Activated CD4-positive, alpha-beta T cell treated with anti-CD3 and anti-CD28 coated beads for 36 hours (primary cell): Measurements from ENCODE around the gene CCDC27. TPM values are rescaled to one million over a fixed set of nuclear protein-coding genes. Genes with fewer than 3 reads are reported as not detected.
A peak's percentile ranks its signal among the peaks of the same experiment; 100 is the strongest.

Source experiments
- ATAC-seq: fragments of 200-7000 bp; cut with Tn5 transposase; one replicate; pipeline ENCODE4 v1.10.0; 2021; ENCODE audit warnings: mild to moderate bottlenecking, moderate library complexity
- CTCF ChIA-PET: fragments of 350-600 bp; sonication (Branson Sonifier 250); formaldehyde crosslinking; loops from one replicate; lab custom pipeline; 2021; ENCODE audit warnings: antibody characterized with exemption; lab: Charles Lee
- POLR2A ChIA-PET: fragments of 350-600 bp; sonication (Branson Sonifier 250); formaldehyde crosslinking; loops from one replicate; lab custom pipeline; 2021; ENCODE audit warnings: antibody characterized with exemption, inconsistent platforms; lab: Charles Lee
- DNase-seq: peaks from one replicate; pipeline ENCODE4 v3.0.0-alpha.2; 2020
- H3K27ac Mint-ChIP-seq: one replicate; pipeline ENCODE4 v1.8.0; 2021; ENCODE audit warnings: mixed read lengths
- H3K27me3 Mint-ChIP-seq: one replicate; pipeline ENCODE4 v1.8.0; 2021; ENCODE audit warnings: mixed read lengths
- H3K36me3 Mint-ChIP-seq: one replicate; pipeline ENCODE4 v1.8.0; 2021; ENCODE audit warnings: low read depth, mixed read lengths
- H3K4me1 Mint-ChIP-seq: one replicate; pipeline ENCODE4 v1.8.0; 2021; ENCODE audit warnings: mixed read lengths
- H3K4me3 Mint-ChIP-seq: one replicate; pipeline ENCODE4 v1.8.0; 2021; ENCODE audit warnings: mild to moderate bottlenecking, moderate library complexity, mixed read lengths
- H3K9me3 Mint-ChIP-seq: one replicate; pipeline ENCODE4 v1.8.0; 2021; ENCODE audit warnings: low read depth, mixed read lengths
- intact Hi-C, 2 experiments: fragments of 100-400 bp; cut with DNase I in 1 of 2; cut with micrococcal nuclease in 1 of 2; formaldehyde crosslinking; loops; one replicate each; pipeline versions ENCODE4 v1.14.2 to v1.15.1; 2022 to 2024; cut with DNase I, micrococcal nuclease
- total RNA-seq, 2 experiments: library from RNA; stranded (reverse); gene quantifications; one replicate each; pipeline ENCODE4 v1.2.3, GENCODE V29; 2021

Gene CCDC27
- total RNA-seq, 2 experiments from 2014 or later = not detected

GRCh38 chr1:3767328-3767925 lies 15.2 kb downstream of the CCDC27 start:
- Mint-ChIP-seq H3K36me3 (no peaks in the 10 kb centered on the region), H3K4me1 (peaks cover 7% of the 10 kb centered on the region), H3K27me3 (peaks cover 2% of the 10 kb centered on the region), H3K9me3 (no peaks in the 10 kb centered on the region), H3K27ac (no peak overlapping the region), H3K4me3 (no peak overlapping the region)
- ChIA-PET POLR2A (interaction anchor here (1.1 kb wide), 1 partner anchor 10 kb away, joined by 6 read pairs; no protein-coding TSS in a partner anchor), CTCF (interaction anchor here (0.6 kb wide), 1 partner anchor 1219 kb away, joined by 3 read pairs; no protein-coding TSS in a partner anchor)
- DNase-seq (no peak), ATAC-seq (no peak)
- intact Hi-C loops = no loop called here

DNA sequence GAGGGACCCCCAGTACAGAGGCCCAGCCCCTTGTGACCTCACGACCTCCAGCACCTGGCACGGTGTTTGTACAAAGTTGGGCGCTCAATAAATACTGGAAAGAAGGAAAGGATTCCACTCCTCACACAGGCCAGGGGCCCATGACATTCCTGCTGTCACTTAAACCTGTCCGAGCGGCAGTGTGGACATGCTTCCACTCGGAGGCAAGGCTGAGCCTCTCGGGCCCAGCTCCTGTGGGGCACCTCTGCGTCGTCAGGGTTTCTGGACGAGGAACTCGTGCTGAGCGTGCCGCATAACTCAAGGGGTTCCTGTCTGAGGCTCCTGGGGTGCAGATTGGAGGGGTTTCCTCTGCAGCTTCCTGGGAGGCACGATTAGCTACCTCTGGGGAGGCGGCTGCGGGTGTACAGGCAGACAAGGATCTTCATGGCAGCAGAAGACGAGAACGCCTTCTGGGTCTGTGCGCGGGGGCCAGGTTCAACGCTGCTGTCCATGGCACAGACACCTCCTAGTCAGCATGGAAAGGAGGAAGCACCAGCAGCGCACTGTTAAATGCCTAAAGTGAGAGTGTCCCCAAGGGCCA lies 16.7 kb downstream of the CCDC27 start:
- ChIA-PET CTCF (interaction anchor here (0.7 kb wide), 1 partner anchor 959 kb away, joined by 3 read pairs; no protein-coding TSS in a partner anchor), POLR2A (no interaction called here)
- Mint-ChIP-seq H3K4me1 (peaks cover 7% of the 10 kb centered on the region), H3K27ac (no peak overlapping the region), H3K36me3 (no peaks in the 10 kb centered on the region), H3K4me3 (no peak overlapping the region), H3K9me3 (no peaks in the 10 kb centered on the region), H3K27me3 (peaks cover 2% of the 10 kb centered on the region)
- intact Hi-C loops = no loop called here
- DNase-seq (no peak), ATAC-seq (no peak)

GRCh38 chr1:3770047-3770765 lies 18.0 kb downstream of the CCDC27 start:
- ATAC-seq = no peak
- intact Hi-C loops = loop anchor here in 1 of 2 experiments (5.0 to 10.0 kb wide), 2 partner anchors 1125 to 1183 kb away; partner anchors contain the start of gene PRXL2B
- Mint-ChIP-seq H3K36me3 (no peaks in the 10 kb centered on the region), H3K4me3 (peak overlapping the region; percentile 70), H3K27ac (no peak overlapping the region), H3K9me3 (no peaks in the 10 kb centered on the region), H3K27me3 (no peaks in the 10 kb centered on the region), H3K4me1 (peaks cover 7% of the 10 kb centered on the region)
- POLR2A ChIA-PET = no interaction called here
- CTCF ChIA-PET = no interaction called here
- no peak for DNase-seq

GRCh38 chr1:3771108-3772026 lies 19.1 kb downstream of the CCDC27 start:
- DNase-seq (no peak), ATAC-seq (no peak)
- intact Hi-C loops = loop anchor here (1.0 to 10.0 kb wide), 9 partner anchors 24 to 1184 kb away; partner anchors contain the start of genes C1orf174 (in 2 of the 2), CEP104 (in 2 of the 2), DFFB (in 2 of the 2) and LRRC47 (in 1 of the 2)
- H3K9me3 Mint-ChIP-seq = no peaks in the 10 kb centered on the region
- ChIA-PET CTCF (no interaction called here), POLR2A (no interaction called here)
- peak overlapping the region; percentile 78 for H3K27ac Mint-ChIP-seq
- H3K27me3 Mint-ChIP-seq = no peaks in the 10 kb centered on the region
- peaks cover 10% of the 10 kb centered on the region for H3K4me1 Mint-ChIP-seq
- peak overlapping the region; percentile 70 for H3K4me3 Mint-ChIP-seq
- H3K36me3 Mint-ChIP-seq = no peaks in the 10 kb centered on the region

DNA sequence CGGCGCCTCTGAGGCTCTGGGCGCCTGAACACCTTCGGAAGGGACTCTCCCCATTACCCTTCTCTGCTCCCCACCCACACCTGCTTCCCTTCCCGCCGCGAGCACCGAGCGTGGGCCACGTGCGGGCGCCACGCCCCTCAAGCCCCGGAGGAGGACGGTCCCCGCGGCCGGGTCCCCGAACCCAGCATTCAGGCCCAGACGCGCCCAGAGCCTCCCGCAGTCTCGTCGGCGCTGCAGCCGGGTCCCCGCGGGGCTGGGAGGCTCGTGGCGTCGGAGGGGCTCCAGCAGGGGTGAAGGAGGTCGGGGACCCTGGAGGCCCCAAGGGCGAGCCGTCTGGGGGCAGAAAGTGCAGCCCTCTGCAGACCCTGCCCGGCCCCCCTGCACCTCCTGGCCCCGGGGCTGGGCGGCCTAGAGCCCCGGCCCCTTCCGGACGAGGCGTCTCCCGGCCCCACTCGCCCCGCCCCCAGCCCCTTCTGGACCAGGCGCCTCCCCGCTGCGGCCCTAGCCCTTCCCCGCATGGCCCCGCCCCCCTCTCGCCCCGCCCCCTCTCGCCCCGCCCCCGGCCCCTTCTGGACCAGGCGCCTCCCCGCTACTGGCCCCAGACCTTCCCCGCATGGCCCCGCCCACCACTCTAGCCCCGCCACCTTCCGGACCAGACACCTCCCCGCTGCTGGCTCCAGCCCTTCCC lies 19.9 kb downstream of the CCDC27 start:
- Mint-ChIP-seq H3K36me3 (no peaks in the 10 kb centered on the region), H3K4me3 (peak overlapping the region; percentile 70), H3K4me1 (peaks cover 10% of the 10 kb centered on the region), H3K27me3 (no peaks in the 10 kb centered on the region), H3K27ac (peak overlapping the region; percentile 78), H3K9me3 (no peaks in the 10 kb centered on the region)
- CTCF ChIA-PET = no interaction called here
- POLR2A ChIA-PET = no interaction called here
- intact Hi-C loops = loop anchor here (1.0 to 10.0 kb wide), 9 partner anchors 24 to 1185 kb away; partner anchors contain the start of genes C1orf174 (in 2 of the 2), CEP104 (in 2 of the 2), DFFB (in 2 of the 2) and LRRC47 (in 1 of the 2)
- ATAC-seq = peak; percentile 81
- DNase-seq = peak; percentile 94

GRCh38 chr1:3772715-3773571 lies 20.7 kb downstream of the CCDC27 start, which contains the start of gene SMIM1:
TSS of gene SMIM1 (plus strand) at chr1:3772749. CDS start at chr1:3775374, 2,625 bp downstream.
- Mint-ChIP-seq H3K4me3 (peak within 1 kb of the TSS; percentile 70), H3K27ac (peak within 1 kb of the TSS; percentile 78), H3K9me3 (no peaks in the 10 kb centered on the region), H3K36me3 (no peaks in the 10 kb centered on the region), H3K4me1 (peaks cover 10% of the 10 kb centered on the region), H3K27me3 (no peaks in the 10 kb centered on the region)
- intact Hi-C loops = loop anchor here (1.0 to 10.0 kb wide), 9 partner anchors 23 to 1186 kb away; partner anchors contain the start of genes C1orf174 (in 2 of the 2), CEP104 (in 2 of the 2), DFFB (in 2 of the 2) and LRRC47 (in 1 of the 2)
- POLR2A ChIA-PET = interaction anchor here (1.3 kb wide), 1 partner anchor 23 kb away, joined by 4 read pairs; the partner anchor contains the start of gene LRRC47
- ATAC-seq (no peak), DNase-seq (peak; percentile 30)
- CTCF ChIA-PET = interaction anchor here (0.7 to 1.1 kb wide), 2 partner anchors 21 to 45 kb away, joined by 3 read pairs; no protein-coding TSS in a partner anchor

- Mint-ChIP-seq H3K27ac (no peak overlapping the region), H3K36me3 (no peaks in the 10 kb centered on the region), H3K4me1 (peaks cover 10% of the 10 kb centered on the region), H3K27me3 (no peaks in the 10 kb centered on the region), H3K4me3 (no peak overlapping the region), H3K9me3 (no peaks in the 10 kb centered on the region)
- ChIA-PET CTCF (interaction anchor here (0.7 to 1.1 kb wide), 2 partner anchors 20 to 46 kb away, joined by 3 read pairs; no protein-coding TSS in a partner anchor), POLR2A (interaction anchor here (1.3 kb wide), 1 partner anchor 23 kb away, joined by 4 read pairs; the partner anchor contains the start of gene LRRC47)
- DNase-seq (no peak), ATAC-seq (no peak)
- intact Hi-C loops = loop anchor here in 1 of 2 experiments (5.0 to 10.0 kb wide), 2 partner anchors 1129 to 1186 kb away; partner anchors contain the start of gene PRXL2B
Measured at GRCh38 chr1:3773572-3774275, 21.5 kb downstream of the CCDC27 start.

DNA sequence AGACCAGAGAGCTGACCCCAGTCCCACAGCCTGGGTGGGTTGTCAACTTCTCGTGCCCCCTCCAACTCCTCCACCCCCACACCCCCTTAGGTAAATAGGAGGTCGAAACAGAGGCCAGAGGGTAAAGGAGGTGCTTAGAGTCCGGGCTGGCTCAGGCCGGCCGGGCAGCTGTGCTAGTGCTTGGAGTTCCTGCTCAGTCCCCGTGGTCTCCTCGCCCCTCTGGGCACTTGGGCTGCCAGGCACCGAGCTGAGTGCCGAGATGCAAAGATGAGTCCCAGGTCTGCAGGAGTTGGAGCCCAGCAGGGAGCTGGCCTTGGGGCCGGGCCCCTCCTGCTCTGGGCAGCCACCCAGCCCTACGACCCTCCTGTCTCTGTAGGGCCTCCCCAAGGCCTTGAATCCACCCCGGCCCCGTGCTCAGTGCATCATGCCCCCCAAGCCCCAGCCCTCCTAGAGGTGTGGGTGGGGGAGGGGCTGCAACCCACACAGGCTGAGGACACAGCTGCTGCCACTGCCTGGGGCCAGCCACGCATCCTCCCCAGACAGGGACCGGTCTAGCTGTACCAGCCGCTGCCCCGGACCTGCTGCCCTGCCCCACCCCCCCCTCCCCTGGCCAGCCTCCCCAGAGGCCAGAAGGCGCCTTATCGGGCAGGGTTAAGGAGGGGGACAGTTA lies 22.2 kb downstream of the CCDC27 start:
- DNase-seq (no peak), ATAC-seq (no peak)
- ChIA-PET CTCF (interaction anchor here (1.1 kb wide), 1 partner anchor 47 kb away, joined by 3 read pairs; no protein-coding TSS in a partner anchor), POLR2A (interaction anchor here (1.3 kb wide), 1 partner anchor 22 kb away, joined by 4 read pairs; the partner anchor contains the start of gene LRRC47)
- Mint-ChIP-seq H3K4me3 (no peak overlapping the region), H3K27me3 (no peaks in the 10 kb centered on the region), H3K36me3 (no peaks in the 10 kb centered on the region), H3K9me3 (no peaks in the 10 kb centered on the region), H3K4me1 (peaks cover 10% of the 10 kb centered on the region), H3K27ac (no peak overlapping the region)
- intact Hi-C loops = loop anchor here in 1 of 2 experiments (5.0 to 10.0 kb wide), 2 partner anchors 1130 to 1187 kb away; partner anchors contain the start of gene PRXL2B
